Dedifferentiated amniotic fluid mesenchymal stem cell (primary cell): ENCODE results near the gene SFT2D2.

ENCODE experiments used
- DNase-seq: peaks from one replicate; pipeline ENCODE4 v3.0.0-alpha.2; 2016; ENCODE audit errors: extremely low spot score

Gene SFT2D2

DNA sequence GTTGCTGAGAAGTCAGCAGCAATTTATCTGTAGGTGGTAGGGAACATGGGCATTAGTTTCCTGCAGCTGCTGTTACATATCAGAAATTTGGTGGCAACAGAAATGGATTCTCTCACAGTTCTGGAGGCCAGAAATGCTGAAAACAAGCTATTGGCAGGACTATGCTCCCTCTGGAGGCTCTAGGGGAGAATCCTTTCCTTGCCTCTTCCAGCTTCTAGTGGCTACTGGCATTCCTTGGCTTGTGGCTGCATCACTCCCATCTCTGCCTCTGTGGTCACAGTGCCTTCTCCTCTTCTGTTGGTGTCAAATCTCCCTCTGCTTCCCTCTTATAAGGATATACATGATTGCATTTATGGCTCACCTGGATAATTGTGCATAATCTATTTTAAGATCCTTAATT, 2.5 kb upstream of the SFT2D2 start:
- DNase-seq, result no peak

DNA sequence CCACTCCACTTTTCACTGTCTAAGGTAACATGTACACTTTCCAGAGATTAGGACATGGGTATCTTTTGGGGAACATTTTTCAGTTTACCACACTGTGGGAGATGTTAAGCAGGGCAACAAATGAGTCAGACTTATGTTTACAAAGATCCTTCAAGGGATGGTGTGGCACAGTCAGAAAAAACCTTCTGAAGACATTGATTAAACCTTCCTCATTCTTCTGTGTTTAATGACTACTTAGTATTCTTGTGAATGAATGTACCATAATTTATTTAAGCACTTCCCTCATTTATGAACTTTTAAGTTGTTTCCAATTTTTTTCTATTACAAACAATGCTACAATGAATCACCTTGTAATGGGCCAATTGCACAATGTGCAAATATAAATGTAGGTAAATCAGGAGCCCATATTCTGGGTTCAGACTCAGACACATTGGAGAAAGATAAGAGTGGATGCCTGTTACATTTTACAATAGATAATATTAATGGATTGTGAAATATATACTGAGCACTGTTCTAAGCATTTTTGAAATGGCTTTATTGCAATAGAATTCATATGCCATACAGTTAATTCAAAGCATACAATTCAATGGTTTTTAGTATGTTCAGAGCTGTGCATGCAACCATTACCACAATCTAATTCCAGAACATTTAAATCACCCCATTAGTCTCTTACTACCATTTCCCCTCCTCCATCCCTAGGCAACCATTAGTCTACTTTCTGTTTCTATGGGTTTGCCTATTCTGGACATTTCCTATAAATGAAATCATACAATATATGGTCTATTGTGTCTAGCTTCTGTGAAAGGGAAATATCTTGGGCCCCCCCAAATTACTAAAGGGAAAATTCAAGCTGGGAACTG, 1.9 kb upstream of the SFT2D2 start:
- no peak for DNase-seq

DNA sequence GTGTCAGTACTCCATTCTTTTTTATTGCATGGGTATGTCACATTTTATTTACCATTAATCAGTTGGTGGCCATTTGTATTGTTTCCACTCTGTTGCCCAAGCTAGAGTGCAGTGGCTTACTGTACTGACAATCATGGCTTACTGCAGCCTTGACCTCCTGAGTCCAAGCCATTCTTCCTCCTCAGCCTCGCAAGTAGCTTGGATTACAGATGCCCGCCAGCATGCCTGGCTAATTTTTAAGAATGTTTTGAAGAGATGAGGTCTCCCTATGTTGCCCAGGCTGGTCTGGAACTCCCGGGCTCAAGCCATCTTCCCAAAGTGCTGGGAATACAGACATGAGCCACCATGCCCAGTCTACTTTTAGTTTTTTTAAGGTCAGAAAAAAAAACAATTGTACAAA, 813 bp upstream of the SFT2D2 start:
- DNase-seq, result no peak

DNA sequence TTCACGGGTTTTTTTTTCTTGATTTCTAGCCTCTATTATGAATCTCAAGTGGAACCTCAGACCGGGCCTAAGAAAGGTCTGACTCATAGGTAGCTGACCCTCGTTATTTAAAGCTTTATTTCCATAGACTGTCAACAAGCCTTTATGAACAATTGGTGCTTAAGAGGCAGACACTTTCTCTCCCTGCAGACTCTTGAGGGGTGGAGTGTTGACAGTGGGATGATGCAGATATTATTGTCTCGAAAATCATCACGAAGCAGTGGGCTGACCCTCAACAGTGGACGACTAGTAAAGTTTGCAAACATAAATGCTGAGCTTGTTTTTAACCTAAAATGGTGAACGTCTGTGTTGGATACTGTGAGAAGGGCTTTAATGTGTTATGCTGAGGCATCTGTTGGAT, 1.8 kb downstream of the SFT2D2 start:
- DNase-seq, result no peak

DNA sequence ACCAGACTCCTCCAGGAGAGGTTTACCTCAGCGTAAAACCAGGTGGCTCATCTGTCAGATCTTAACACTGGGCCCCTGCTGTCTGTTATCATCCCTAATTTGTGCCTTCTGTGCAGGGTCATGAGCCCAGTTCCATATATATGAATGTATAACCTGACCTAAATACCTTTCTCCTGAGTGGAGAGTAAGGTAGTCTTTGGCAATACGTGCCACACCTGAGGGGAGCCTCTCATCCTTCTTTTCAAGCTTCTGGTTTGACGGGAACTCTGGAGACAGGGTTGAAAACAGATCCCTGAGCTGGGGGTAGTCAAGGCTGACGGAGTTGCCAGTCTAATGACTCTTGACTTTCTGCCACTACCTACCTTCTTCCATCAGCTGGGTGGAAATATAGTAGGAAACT, 4.1 kb downstream of the SFT2D2 start:
- no peak for DNase-seq

DNA sequence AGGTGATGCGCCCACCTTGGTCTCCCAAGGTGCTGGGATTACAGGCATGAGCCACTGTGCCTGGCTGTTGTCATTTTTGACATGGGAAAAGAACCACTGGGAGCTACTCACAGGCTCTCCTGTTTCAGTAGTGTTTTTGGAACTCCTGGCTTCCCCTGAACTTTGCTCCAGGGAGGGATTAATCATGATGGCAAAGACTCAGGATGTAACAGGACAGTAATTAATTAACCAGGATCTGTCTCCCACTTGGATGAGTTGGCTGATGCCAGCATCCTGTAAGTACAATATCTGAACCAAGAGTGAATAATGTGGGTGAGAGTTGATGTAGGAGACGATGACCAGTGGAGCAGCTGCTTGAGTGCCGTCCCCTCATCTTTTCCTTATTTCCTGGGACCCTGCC, 4.9 kb downstream of the SFT2D2 start:
- DNase-seq, result no peak

DNA sequence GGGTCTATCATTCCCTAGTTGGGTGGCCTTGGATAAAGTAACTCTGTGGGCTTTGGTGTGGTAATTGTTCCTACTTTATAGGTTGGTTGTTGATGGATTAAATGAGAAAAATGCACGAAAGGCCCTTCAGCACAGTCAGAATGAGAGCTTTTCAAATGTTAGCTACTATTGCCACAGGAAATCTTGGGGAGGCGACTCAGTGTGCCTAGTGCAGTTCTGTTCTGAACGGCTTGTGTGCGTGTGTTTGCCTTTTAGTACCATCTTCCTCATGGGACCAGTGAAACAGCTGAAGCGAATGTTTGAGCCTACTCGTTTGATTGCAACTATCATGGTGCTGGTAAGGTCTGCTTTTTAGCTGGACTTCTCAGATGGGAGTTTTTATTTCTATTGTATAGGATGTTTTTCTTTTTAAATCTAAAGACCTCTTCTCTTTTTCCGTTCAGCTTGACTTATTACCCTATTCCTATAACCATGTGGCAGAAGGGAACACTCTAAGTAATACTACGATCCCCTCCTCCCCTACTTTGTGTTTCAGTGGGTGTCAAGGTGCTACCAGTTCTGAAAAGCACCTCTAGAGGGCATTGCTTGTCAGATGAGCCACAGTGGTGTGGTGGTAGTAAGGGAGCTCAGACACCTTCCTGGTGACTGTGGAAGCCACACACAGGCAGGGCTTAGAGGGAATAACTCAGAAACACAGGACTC, 9.2 kb downstream of the SFT2D2 start:
- DNase-seq, result peak; percentile 44

DNA sequence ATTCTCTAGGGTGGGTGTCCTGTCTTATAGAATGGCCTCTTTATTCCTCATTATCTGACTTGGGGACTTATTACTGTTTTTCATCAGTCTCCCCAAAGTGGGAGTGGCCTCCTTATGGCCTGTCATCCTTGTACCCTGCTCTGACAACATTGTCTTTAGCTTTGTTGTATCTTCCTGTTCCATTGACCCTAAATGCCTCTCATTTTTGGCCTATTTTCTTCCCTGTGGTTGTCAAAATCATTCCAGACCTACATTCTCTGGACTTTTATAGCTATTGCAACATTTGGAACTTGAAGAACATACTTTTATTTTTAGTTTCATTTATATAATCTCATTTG, 9.7 kb downstream of the SFT2D2 start:
- DNase-seq, result no peak

DNA sequence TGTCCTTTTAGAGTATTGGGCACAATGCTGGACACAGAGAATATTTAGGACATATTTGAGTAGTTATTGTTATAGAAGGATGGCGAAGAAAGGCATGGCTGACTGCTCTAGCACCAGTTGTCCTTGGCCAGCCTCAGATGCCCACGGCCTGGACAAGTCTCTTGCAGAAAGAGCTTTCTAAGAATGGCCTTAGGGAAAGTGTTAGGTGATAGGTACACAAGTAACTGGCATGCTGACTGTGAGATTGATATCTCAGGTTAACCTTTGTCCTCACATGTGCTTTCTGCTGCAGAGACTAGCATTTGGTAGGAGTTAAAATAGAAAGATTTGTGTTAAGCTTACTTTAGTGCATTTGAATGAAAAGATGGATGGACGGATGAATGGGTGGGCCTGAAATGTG, 10.1 kb downstream of the SFT2D2 start:
- no peak for DNase-seq

DNA sequence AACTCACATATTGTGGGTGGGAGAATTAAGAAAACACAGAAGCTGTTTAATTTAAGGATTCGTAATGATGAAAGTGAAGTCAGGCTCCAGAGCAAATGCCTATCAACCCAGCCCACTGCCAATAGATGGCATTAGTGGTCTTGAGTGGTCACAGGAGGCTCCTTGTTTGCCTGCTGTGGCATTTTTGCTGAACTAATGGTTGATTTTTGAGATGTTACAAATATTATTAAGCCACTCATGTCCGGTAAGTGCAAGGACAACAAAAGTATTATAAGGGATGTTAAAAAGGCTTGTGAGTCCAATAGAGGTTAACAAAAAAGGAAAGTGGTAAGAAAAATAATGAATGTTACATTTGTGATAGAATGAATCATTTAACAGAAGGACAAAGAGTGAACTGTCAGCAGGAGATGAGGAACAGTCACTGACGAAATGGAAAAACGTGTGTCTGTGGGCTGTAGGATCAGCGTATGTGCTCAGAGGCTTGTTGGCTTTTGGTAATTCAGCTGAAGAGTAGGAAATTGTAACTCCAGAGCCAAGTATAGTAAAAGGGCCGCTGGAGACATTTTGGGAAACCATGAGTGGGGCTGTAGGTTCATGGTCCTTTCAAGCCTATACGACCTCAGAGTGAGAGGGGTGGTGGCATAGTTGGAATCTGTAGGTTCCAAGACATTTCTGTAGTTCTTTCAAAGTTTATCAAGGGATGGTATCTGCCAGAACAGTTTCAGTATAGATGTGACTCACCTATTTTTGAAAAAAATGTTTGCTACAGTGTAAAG, 11.2 kb downstream of the SFT2D2 start:
- DNase-seq, result no peak

DNA sequence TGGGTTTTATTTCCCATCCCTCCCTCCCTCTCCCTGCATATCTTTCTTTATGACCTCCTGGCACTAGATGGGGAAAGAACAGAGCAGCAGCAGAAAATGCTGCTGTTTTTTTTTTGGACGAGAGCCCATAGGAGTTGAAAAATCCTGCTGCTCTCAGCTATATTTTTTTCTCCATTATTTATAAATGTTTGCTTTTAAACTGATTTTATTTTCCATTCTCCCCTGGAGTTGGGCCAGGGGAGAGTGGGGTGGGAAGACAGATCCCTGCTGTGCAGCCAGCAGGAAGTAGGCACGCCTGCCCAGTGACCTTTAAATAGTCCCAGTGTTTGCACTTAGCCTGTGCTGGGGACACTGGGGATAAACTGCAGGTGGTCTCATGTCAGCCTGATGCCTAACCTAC, 17.4 kb downstream of the SFT2D2 start:
- no peak for DNase-seq

DNA sequence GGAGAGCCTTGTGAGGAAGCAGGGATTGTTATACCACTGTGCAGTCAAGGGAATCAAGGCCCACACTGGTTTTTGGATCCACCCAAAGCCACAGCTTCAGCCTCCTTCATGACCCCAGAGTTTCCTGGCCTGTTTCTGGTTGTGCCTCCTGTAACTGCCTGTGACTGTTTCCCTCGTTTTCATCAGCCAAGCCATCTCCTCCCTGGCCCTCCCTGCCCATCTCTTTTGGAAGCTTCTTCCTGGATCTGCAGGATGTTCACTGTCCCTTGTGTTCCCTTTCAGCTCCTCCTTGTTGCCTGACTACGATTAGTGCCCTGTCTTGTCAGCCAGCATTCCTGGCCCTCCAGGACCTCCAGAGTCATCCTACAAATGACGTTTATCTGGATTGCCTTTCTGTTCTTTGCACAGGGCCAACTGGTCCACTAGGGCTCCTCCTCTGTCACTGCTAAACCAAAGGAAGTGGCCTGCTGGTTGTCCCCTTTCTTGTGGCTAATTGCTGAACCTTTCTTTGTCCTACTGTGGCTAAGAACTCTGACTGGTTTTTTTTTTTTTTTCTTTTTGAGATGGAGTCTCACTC, 17.9 kb downstream of the SFT2D2 start:
- peak; percentile 63 for DNase-seq

DNA sequence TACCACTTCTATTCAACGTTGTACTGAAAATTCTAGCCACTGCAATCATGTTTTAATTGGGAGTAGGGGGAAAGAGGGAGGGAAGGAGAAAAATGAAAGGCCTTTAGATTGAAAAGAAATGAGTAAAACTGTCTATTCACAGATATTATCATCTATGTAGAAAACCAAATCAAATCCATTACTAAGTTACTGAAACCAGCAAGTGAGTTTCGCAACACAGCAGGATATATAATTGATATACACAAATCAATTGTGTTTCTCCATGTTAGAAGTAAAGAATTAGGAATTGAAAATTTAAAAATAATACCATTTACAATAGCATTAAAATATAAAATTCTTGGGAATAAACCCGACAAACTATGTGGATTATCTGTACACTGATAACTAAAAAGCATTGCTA, 19.2 kb downstream of the SFT2D2 start:
- no peak for DNase-seq

DNA sequence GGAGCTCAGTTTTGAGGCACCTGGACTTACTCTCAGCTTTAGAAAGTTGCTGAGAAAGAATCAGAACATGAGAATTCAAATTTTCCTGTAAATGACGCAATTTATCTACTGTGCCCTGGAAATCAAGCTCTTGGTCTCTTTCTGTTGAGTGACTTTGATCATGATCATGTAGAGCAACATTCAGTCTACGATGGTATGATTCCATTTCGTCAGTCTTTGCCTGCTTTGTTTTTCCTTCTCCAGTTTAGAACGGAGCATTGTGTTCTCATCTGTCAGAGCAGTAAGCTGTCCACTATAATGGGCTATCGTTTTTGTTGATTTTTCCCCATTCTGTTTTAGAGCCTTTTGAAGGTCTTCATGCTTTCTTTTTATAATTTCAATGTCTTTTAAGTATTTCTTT, 20.7 kb downstream of the SFT2D2 start:
- no peak for DNase-seq

DNA sequence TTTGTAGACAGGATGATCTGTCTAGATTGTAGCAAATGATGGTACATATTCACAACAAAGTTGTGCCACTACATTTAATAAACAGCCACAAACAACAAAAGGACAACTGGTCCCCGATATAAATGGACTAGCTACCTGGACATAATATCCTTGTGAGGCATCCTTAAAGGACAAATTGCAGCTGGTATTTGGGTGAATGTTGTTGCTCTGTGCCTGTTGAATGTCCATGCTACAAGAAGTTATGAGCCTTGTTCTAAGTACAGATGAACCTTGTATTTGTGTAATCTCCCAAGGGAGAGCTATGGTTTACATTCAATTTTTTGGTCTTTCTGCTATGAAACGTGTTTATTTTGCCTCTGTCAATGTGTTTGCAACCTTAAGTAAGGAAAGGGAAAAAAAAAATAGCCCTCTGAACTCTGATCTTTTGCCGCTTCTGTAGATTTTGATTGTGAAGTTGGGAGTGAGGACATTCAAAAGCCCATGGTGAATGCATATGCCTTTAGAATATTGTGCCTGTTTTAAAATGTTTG, 26.5 kb downstream of the SFT2D2 start:
- no peak for DNase-seq

DNA sequence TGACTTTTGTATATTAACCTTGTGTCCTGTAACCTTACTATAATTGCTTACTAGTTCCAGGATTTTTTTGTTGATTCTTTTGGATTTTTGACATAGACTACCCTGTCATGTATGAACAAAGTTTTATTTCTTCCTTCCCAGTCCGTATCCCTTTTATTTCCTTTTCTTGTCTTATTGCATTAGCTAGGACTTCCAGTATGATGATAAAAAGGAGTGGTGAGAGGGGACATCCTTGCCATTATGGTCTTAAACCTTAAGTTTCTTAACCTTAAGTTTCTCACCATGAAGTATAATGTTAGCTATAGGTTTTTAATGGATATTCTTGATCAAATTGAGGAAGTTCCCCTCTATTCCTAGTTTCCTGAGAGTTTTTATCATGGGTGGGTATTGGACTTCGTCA, 30.4 kb downstream of the SFT2D2 start:
- DNase-seq, result no peak

DNA sequence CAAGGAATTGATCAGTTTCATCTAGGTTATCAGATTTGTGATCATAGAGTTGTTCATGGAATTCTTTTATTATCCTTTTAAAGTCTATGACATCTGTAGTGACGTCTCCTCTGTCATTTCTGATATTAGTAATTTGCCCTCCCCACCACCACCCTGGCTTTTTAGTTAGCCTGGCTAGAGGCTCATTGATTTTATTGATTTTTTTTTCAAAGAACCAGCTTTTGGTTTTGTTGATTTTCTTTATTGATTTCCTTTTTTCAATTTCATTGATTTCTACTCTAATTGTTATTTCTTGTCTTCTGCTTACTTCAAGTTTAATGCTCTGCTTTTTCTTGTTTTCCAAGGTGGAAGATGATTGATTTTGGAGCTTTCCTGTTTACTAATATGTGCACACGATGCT, 31.6 kb downstream of the SFT2D2 start:
- no peak for DNase-seq

DNA sequence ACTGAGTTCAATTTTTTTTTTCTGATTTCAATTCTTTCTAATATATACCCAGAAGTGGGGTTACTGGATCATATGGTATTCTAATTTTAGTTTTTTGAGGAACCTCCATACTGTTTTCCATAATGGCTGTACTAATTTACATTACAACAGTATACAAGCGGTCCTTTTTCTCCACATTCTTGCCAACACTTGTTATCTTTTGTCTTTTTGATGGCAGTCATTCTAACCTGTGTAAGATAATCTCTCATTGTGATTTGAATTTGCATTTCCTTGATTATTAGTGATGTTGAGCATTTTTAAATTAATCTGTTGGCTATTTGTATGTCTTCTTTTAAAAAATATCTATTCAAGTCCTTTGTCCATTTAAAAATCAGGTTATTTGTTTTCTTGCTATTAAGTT, 33.8 kb downstream of the SFT2D2 start:
- DNase-seq, result no peak

DNA sequence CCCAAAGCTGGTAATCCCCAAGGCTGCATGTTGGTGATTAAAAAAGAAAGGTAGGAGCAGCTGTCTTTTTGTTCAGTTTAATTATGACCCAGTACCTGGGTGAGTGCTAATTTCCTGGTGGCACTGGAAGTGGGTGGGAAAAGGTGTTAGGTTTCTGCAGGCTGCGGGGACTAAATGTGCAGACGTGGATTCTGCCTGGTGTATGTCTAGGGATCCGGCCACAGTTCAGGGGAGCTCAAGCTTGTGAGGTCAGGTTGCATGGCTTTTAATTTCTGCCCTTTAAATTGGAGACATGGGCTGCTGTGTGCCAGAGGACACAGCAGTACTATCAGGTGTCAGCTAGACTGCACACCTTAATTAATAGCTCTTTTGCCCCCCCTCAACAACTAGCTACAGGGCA, 34.6 kb downstream of the SFT2D2 start:
- DNase-seq, result no peak

DNA sequence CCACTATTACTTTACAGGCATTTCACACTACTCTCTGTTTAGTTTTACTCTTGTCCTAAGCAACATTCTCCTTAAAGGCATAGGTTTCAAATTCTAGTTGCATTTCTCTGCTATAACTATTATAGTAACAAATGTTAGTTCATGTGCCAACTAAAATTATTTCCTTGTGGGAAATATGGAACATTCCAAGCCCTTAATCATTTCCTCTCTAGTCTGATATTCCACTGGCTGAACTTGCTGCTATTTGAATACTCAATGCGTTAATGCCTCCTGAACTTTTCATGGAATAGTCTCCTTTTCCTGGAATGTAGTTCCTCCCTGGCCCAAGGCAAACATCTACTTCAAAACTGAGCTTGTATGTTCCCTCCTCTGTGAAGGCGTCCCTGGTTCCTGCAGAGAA, 35.6 kb downstream of the SFT2D2 start:
- peak; percentile 59 for DNase-seq

DNA sequence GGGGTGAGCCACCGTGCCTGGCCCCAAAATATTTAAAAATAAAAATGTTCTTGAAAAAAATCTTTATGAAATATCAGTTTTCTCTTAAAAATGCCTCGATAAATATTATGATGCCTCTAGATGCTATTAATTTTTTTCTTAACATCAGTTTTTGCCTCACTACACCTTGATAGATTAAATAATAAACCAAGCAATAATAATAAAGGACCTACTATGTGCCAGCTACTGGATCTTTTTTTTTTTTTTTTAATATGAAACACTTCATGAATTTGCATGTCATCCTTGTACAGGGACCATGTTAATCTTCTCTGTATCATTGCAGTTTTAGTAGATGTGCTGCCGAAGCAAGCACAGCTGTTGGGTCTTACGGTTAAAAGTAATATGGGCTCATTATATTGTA, 37.3 kb downstream of the SFT2D2 start:
- DNase-seq, result no peak

DNA sequence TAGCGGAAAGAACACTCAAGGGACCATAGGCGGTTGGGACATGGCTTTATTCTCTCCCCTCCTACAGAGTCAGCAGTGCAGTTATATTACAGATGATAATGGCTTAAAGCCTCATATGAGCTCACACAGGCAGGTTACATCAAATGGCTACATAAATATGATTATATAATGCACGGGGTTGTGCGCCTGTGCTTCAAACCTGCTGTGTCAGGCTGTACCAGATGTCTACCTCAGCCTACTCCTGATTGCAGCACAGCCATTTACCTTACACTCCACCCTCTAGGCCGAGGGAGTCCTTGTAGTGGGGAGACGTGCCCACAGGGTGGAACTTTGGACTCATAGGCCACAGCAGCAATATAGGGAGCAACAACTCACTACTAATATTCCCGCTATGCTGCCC, 38.5 kb downstream of the SFT2D2 start:
- DNase-seq, result no peak
